K562 (cell line): ENCODE data around the gene FBRS. TPM values are rescaled to one million over a fixed set of nuclear protein-coding genes. Genes with fewer than 3 reads are reported as not detected.

ENCODE experiments used
- ATAC-seq: fragments of 200-7000 bp; cut with Tn5 transposase; 3 replicates; pipeline ENCODE4 v1.9.1; 2020; ENCODE audit warnings: moderate library complexity
- BruUV-seq: library from RNA; stranded (reverse); fragments of 400-500 nt; replicated peaks from 2 replicates; lab custom pipeline; 2021; lab: Mats Ljungman, UMichigan
- CTCF ChIA-PET: fragments of 300-600 bp; formaldehyde crosslinking; extraction: SDS; loops from one replicate; lab custom pipeline; 2021; ENCODE audit warnings: low intra/inter-chr PET ratio; lab: Yijun Ruan, JAX
- POLR2A ChIA-PET: fragments of 300-600, 350-650 bp; sonication (Branson Sonifier 250); formaldehyde crosslinking; extraction: SDS; loops from one replicate; lab custom pipeline; 2021; ENCODE audit warnings: antibody characterized with exemption, inconsistent platforms; lab: Yijun Ruan, JAX
- DNase-seq, 4 experiments: peaks; one replicate each; pipeline versions ENCODE4 v3.0.0 to v3.0.0-alpha.2; 2011 to 2018; ENCODE audit warnings: low spot score in 3 of 4, mixed read lengths in 3 of 4; ENCODE audit errors: extremely low read depth in 1 of 4
- FAIRE-seq: peaks from 2 replicates; lab custom pipeline; 2011; peaks lifted over from hg19 to GRCh38; lab: Jason Lieb, UNC
- H2AFZ ChIP-seq: 2 replicates; pipeline ENCODE4 v1.6.0; 2011; ENCODE audit warnings: low read depth, low read length, control low read depth, inconsistent platforms
- H3K27ac ChIP-seq: fragments of 200-600 bp; 3 replicates; pipeline ENCODE4 v1.8.0; 2011; ENCODE audit warnings: low read depth, mild to moderate bottlenecking, control low read depth, inconsistent platforms, low read length, moderate library complexity, mixed read lengths; ENCODE audit errors: extremely low read depth
- H3K27me3 ChIP-seq, 2 experiments: fragments of 300-600 bp in 1 of 2; 2 replicates in 1 of 2; 3 replicates in 1 of 2; pipeline versions ENCODE4 v1.6.0 to v1.8.0; 2011; ENCODE audit warnings: inconsistent platforms in 2 of 2, low read length in 2 of 2, mild to moderate bottlenecking in 1 of 2, mixed read lengths in 1 of 2, moderate library complexity in 1 of 2; ENCODE audit not compliant: control insufficient read depth in 2 of 2, insufficient read depth in 2 of 2
- H3K36me3 ChIP-seq: fragments of 300-600 bp; 3 replicates; pipeline ENCODE4 v1.8.0; 2011; ENCODE audit warnings: mild to moderate bottlenecking, low read length, inconsistent platforms; ENCODE audit not compliant: control insufficient read depth, insufficient read depth
- H3K4me1 ChIP-seq, 2 experiments: fragments of 200-600 bp in 1 of 2; replicated peaks in 1 of 2; 2 replicates in 1 of 2; 3 replicates in 1 of 2; pipeline versions ENCODE4 v1.5.1 to v1.8.0; 2011; ENCODE audit warnings: inconsistent platforms in 2 of 2, low read length in 2 of 2, mild to moderate bottlenecking in 1 of 2, mixed read lengths in 1 of 2, moderate library complexity in 1 of 2; ENCODE audit not compliant: control insufficient read depth in 2 of 2, insufficient read depth in 2 of 2
- H3K4me2 ChIP-seq: 2 replicates; pipeline ENCODE4 v1.6.1; 2011; ENCODE audit warnings: low read length, control low read depth, inconsistent platforms, mixed read lengths; ENCODE audit not compliant: insufficient read depth
- H3K4me3 ChIP-seq: fragments of 200-600 bp; sonication (generic), shearing (Covaris generic); 2 replicates; pipeline ENCODE4 v1.5.1; 2016; ENCODE audit warnings: control low read depth, inconsistent platforms
- H3K79me2 ChIP-seq: fragments of 200-600 bp; 3 replicates; pipeline ENCODE4 v1.8.0; 2011; ENCODE audit warnings: low read length, inconsistent platforms; ENCODE audit not compliant: control insufficient read depth, insufficient read depth
- H3K9ac ChIP-seq, 2 experiments: 2 replicates each; pipeline versions ENCODE4 v1.6.0 to v1.6.1; 2011; ENCODE audit warnings: low read depth in 2 of 2, low read length in 2 of 2, control low read depth in 1 of 2, inconsistent platforms in 1 of 2, mild to moderate bottlenecking in 1 of 2, mixed read lengths in 1 of 2; ENCODE audit not compliant: insufficient read depth in 1 of 2
- H3K9me1 ChIP-seq: one replicate; pipeline ENCODE4 v1.6.0; 2011; ENCODE audit warnings: inconsistent platforms, mild to moderate bottlenecking, low read length, moderate library complexity; ENCODE audit not compliant: control insufficient read depth, insufficient read depth
- H3K9me3 ChIP-seq: replicated peaks from 2 replicates; pipeline ENCODE4 v1.5.1; 2011; ENCODE audit warnings: low read depth, low read length, inconsistent platforms; ENCODE audit not compliant: control insufficient read depth, insufficient read depth
- H4K20me1 ChIP-seq: replicated peaks from 2 replicates; pipeline ENCODE4 v1.6.1; 2011; ENCODE audit warnings: low read length, inconsistent platforms, mixed read lengths; ENCODE audit not compliant: control insufficient read depth, insufficient read depth
- CREB1 ChIP-seq, 2 experiments: sonication (generic) in 1 of 2; formaldehyde crosslinking in 1 of 2; IDR thresholded peaks; 2 replicates each; pipeline versions ENCODE4 v1.6.1 to v1.8.0; 2012 to 2022; ENCODE audit warnings: inconsistent platforms in 1 of 2, mild to moderate bottlenecking in 1 of 2, missing genetic modification reagents in 1 of 2, moderate library complexity in 1 of 2
- GATA2 ChIP-seq: sonication (generic); formaldehyde crosslinking; IDR thresholded peaks from 2 replicates; pipeline ENCODE4 v1.4.0; 2020; ENCODE audit warnings: mild to moderate bottlenecking, missing genetic modification reagents
- NELFE ChIP-seq: IDR thresholded peaks from 2 replicates; pipeline ENCODE4 v1.6.1; 2011; ENCODE audit warnings: mild to moderate bottlenecking; ENCODE audit not compliant: insufficient read depth, insufficient read length
- RFX1 ChIP-seq: fragments of 450-650 bp; IDR thresholded peaks from 2 replicates; pipeline ENCODE4 v1.6.1; 2016; ENCODE audit warnings: mild to moderate bottlenecking, moderate library complexity
- SMARCE1 ChIP-seq: fragments of 450-650 bp; IDR thresholded peaks from 2 replicates; pipeline ENCODE4 v1.7.1; 2016; ENCODE audit warnings: mild to moderate bottlenecking
- TFAM ChIP-seq: fragments of 250-450 bp; sonication (Bioruptor Pico); conservative IDR thresholded peaks from 2 replicates; pipeline ENCODE4 v1.5.0; 2021; ENCODE audit warnings: mild to moderate bottlenecking, moderate library complexity
- WGBS: fragments of 100-300 bp; shearing (Covaris generic); methylation state at CpG from one replicate; pipeline ENCODE4 v1.1.6; 2016; ENCODE audit warnings: low coverage, mixed read lengths; ENCODE audit not compliant: insufficient coverage; ENCODE audit errors: missing lambda C conversion rate; 5-methylcytosine and 5-hydroxymethylcytosine counted together
- in situ Hi-C: fragments of 300-500 bp; cut with MboI; formaldehyde crosslinking; loops from 4 replicates; pipeline ENCODE4 v1.15.0; 2018; ENCODE audit warnings: inconsistent platforms, mixed read lengths
- intact Hi-C: fragments of 100-400 bp; cut with micrococcal nuclease; formaldehyde crosslinking; loops from 2 replicates; pipeline ENCODE4 v1.14.2; 2022
- polyA plus RNA-seq, 8 experiments: library from polyadenylated mRNA; depleted of rRNA in 4 of 8; stranded (reverse) in 5 of 8; unstranded in 3 of 8; fragments of >200 nt; fragmentation: Nextera tagmentation in 2 of 8; fragmentation: Illumina TruSeq in 1 of 8; extraction: Ambion mirVana in 2 of 8; extraction: Trizol in 1 of 8; gene quantifications; 2 replicates each; pipeline versions ENCODE4 v1.2.1 to v1.2.3, GENCODE V29; 2011 to 2014; ENCODE audit warnings: inconsistent platforms in 1 of 8, missing spikeins in 1 of 8
- total RNA-seq, 7 experiments: library from RNA; depleted of rRNA in 6 of 7; stranded (reverse); fragments of >200 nt in 6 of 7; fragmentation: Illumina TruSeq in 2 of 7; extraction: Trizol in 2 of 7; gene quantifications; 2 replicates each; pipeline versions ENCODE4 v1.2.1 to v1.2.3, GENCODE V29; 2011 to 2021; ENCODE audit warnings: low replicate concordance in 1 of 7
- TF ChIP-seq, protein P1 (sequence below): fragments of 450-650 bp; IDR thresholded peaks from 2 replicates; pipeline ENCODE4 v1.6.1; 2016; ENCODE audit warnings: borderline replicate concordance
- TF ChIP-seq, protein P2 (sequence below): fragments of 250-450 bp; sonication (Bioruptor Pico); IDR thresholded peaks from 2 replicates; pipeline ENCODE4 v1.8.0; 2021; ENCODE audit warnings: moderate library complexity, mild to moderate bottlenecking, inconsistent platforms
- TF ChIP-seq, protein P3 (sequence below): fragments of 200-800 bp; sonication (Bioruptor generic); IDR thresholded peaks from 2 replicates; pipeline ENCODE4 v1.6.1; 2016; ENCODE audit warnings: missing genetic modification characterization, missing compliant biosample characterization
- TF ChIP-seq, protein P4 (sequence below): fragments of 450-650 bp; IDR thresholded peaks from 2 replicates; pipeline ENCODE4 v1.6.1; 2016; ENCODE audit warnings: antibody characterized with exemption

FBRS gene
- total and polyA plus RNA-seq, 9 of the 15 experiments (the other 6 are each of a cell fraction or from before 2014, with no cell fraction given), result 0.32 to 59.5 (median 13.1) TPM

DNA sequence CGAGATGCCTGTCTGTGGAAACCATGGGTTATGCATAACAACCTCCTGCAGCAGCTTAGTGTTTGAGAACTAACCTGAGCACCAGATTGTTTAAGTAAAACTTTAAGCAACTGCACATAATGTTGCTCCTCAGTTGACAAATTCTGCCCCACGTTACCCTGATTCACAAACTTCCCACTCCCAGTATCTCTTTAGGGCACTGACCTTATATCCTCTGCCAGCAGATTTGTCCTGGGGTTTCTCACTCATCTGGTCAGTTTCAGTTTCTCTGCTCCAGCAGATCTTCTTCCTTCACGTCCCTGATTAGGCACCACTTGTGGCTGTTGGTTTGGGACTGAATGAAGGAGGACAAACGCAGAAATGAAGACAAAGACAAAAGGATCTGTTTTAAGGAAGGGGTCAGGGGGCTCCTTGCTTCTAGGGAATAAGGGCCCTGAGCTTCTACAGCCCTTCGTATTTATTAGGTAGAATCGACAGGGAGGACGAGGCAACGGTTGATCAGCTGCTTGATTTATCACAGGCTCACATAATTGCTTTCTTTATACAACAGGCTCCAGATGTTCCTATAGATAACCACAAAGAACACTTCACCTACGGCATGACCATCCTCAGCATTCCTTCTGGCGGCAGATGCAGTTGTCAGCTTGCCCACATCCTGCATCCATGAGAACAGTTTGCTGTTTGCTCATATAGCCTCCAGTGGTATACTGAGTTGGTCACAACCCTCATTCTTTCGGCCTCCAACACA lies 34.5 kb upstream of the FBRS start (continued):
- TF ChIP-seq CREB1 (IDR thresholded peaks at IDR 0.05) (no peak), CREB1 (CRISPR knock-in tag; IDR thresholded peaks at IDR 0.05) (no peak), GATA2 (no peak), NELFE (no peak), SMARCE1 (no peak)
- TF ChIP-seq, protein P1, sequence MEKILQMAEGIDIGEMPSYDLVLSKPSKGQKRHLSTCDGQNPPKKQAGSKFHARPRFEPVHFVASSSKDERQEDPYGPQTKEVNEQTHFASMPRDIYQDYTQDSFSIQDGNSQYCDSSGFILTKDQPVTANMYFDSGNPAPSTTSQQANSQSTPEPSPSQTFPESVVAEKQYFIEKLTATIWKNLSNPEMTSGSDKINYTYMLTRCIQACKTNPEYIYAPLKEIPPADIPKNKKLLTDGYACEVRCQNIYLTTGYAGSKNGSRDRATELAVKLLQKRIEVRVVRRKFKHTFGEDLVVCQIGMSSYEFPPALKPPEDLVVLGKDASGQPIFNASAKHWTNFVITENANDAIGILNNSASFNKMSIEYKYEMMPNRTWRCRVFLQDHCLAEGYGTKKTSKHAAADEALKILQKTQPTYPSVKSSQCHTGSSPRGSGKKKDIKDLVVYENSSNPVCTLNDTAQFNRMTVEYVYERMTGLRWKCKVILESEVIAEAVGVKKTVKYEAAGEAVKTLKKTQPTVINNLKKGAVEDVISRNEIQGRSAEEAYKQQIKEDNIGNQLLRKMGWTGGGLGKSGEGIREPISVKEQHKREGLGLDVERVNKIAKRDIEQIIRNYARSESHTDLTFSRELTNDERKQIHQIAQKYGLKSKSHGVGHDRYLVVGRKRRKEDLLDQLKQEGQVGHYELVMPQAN, result no peak

DNA sequence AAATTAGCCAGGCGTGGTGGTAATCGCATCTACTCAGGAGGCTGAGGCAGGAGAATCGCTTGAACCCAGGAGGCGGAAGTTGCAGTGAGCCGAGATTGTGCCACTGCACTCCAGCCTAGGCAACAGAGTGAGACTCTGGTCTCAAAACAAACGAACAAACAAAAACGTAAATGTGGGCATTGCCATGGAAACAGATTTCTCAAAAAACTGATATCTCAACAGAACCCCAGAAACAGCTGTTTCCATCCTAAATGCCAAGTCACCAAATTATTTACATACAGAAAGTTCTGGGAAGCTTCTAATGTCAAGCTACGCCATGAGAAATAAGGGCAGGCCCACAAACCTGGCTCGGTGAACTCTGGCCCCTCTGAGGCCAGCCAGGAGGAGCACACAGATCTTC lies 32.0 kb upstream of the FBRS start:
- intact Hi-C loops (no loop called here), in situ Hi-C loops (loop anchor here (10.0 to 25.0 kb wide), 3 partner anchors 191 to 1164 kb away; partner anchors contain the start of genes BOLA2, DCTPP1, SLX1B and SULT1A4)
- CTCF ChIA-PET, result no interaction called here

More for the DNA sequence above, 32.0 kb upstream of the FBRS start:
- Histone ChIP-seq H2AFZ (no peak overlapping the region), H3K9ac (no peak overlapping the region), H3K4me1 (peaks cover 6 to 10% of the 10 kb centered on the region in 2 experiments; a peak in 3 of 5 replicates), H3K79me2 (no peaks in the 10 kb centered on the region), H3K4me2 (no peak overlapping the region), H3K27ac (no peak overlapping the region), H3K27me3 (no peaks in the 10 kb centered on the region), H4K20me1 (no peaks in the 10 kb centered on the region), H3K36me3 (no peaks in the 10 kb centered on the region), H3K4me3 (no peak overlapping the region), H3K9me1 (no peaks in the 10 kb centered on the region), H3K9me3 (peaks cover 9% of the 10 kb centered on the region)
- FAIRE-seq (no peak), ATAC-seq (no peak), DNase-seq (no peak)
- 81% methylated on average over 9 of the region's 9 CpGs for WGBS
- BruUV-seq, result no TSS peak
- POLR2A ChIA-PET, result interaction anchor here (1.1 kb wide), 1 partner anchor 25 kb away, joined by 3 read pairs; the partner anchor contains the start of gene PRR14
- TF ChIP-seq RFX1, result peak; percentile 53; the same call in 1 of the 2 replicates
- TF ChIP-seq, protein P2, sequence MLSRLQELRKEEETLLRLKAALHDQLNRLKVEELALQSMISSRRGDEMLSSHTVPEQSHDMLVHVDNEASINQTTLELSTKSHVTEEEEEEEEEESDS, result no peak
- TF ChIP-seq TFAM, result no peak
- TF ChIP-seq, protein P3, sequence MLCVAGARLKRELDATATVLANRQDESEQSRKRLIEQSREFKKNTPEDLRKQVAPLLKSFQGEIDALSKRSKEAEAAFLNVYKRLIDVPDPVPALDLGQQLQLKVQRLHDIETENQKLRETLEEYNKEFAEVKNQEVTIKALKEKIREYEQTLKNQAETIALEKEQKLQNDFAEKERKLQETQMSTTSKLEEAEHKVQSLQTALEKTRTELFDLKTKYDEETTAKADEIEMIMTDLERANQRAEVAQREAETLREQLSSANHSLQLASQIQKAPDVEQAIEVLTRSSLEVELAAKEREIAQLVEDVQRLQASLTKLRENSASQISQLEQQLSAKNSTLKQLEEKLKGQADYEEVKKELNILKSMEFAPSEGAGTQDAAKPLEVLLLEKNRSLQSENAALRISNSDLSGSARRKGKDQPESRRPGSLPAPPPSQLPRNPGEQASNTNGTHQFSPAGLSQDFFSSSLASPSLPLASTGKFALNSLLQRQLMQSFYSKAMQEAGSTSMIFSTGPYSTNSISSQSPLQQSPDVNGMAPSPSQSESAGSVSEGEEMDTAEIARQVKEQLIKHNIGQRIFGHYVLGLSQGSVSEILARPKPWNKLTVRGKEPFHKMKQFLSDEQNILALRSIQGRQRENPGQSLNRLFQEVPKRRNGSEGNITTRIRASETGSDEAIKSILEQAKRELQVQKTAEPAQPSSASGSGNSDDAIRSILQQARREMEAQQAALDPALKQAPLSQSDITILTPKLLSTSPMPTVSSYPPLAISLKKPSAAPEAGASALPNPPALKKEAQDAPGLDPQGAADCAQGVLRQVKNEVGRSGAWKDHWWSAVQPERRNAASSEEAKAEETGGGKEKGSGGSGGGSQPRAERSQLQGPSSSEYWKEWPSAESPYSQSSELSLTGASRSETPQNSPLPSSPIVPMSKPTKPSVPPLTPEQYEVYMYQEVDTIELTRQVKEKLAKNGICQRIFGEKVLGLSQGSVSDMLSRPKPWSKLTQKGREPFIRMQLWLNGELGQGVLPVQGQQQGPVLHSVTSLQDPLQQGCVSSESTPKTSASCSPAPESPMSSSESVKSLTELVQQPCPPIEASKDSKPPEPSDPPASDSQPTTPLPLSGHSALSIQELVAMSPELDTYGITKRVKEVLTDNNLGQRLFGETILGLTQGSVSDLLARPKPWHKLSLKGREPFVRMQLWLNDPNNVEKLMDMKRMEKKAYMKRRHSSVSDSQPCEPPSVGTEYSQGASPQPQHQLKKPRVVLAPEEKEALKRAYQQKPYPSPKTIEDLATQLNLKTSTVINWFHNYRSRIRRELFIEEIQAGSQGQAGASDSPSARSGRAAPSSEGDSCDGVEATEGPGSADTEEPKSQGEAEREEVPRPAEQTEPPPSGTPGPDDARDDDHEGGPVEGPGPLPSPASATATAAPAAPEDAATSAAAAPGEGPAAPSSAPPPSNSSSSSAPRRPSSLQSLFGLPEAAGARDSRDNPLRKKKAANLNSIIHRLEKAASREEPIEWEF, result no peak
- TF ChIP-seq, protein P4, sequence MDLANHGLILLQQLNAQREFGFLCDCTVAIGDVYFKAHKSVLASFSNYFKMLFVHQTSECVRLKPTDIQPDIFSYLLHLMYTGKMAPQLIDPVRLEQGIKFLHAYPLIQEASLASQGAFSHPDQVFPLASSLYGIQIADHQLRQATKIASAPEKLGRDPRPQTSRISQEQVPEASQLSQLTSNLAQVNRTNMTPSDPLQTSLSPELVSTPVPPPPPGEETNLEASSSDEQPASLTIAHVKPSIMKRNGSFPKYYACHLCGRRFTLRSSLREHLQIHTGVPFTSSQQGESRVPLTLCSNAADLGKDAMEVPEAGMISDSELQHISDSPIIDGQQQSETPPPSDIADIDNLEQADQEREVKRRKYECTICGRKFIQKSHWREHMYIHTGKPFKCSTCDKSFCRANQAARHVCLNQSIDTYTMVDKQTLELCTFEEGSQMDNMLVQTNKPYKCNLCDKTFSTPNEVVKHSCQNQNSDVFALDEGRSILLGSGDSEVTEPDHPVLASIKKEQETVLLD, result no peak
- TF ChIP-seq, all 486 proteins: peak for 1
